ENCODE measurements around the gene ACAA1.
"Not testable (repeated sequence)": the region's sequence is repeated elsewhere in the genome, so short reads cannot be mapped to it uniquely, and the experiment has no call there.

The ACAA1 gene

GRCh38 chr3:38101811-38102443 lies 35.0 kb downstream of the ACAA1 start:
- no peak for DNase-seq (ENCODE audit: low read depth)

- no peak for DNase-seq (ENCODE audit: low read depth)
These were observed 36.4 kb downstream of the ACAA1 start for GRCh38 chr3:38100498-38100897.

DNA sequence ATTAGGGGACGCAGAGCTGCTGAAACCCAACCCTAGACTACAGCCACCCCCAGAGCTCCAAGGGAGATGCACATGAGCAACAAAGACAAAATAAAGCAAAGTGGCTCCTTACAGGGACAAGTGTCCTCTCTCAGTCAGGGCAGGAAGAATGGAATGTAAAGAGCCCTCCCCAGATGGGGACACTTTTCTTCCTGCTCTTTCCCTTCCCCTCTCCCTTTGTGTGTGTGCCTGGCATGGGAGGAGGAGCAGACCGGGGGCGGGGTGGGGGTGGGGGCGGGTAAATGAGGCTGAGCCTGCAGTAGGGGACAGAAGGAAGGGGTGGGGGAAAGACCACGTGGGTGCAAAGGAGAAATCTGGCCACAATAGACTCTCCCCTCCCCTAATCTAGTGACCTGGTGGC lies 37.4 kb downstream of the ACAA1 start:
- DNase-seq (ENCODE audit: low read depth) = no peak

DNA sequence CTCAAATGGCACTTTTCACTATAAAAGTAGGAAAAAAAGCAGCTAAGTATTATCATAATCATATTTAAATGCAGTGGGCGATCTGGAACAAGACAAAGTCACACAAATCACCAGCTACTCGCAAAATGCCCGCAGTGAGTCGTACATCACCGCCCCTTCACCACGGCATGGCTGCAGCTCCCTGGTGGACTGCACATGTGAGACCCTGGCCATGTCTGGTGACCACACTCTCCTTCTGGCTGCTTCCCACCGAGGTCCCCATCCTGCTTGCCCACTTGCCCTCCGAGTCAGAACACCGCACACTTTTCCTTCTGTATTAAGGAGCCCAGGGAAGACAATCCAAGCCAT lies 38.6 kb downstream of the ACAA1 start:
- no peak for DNase-seq (ENCODE audit: low read depth)

DNA sequence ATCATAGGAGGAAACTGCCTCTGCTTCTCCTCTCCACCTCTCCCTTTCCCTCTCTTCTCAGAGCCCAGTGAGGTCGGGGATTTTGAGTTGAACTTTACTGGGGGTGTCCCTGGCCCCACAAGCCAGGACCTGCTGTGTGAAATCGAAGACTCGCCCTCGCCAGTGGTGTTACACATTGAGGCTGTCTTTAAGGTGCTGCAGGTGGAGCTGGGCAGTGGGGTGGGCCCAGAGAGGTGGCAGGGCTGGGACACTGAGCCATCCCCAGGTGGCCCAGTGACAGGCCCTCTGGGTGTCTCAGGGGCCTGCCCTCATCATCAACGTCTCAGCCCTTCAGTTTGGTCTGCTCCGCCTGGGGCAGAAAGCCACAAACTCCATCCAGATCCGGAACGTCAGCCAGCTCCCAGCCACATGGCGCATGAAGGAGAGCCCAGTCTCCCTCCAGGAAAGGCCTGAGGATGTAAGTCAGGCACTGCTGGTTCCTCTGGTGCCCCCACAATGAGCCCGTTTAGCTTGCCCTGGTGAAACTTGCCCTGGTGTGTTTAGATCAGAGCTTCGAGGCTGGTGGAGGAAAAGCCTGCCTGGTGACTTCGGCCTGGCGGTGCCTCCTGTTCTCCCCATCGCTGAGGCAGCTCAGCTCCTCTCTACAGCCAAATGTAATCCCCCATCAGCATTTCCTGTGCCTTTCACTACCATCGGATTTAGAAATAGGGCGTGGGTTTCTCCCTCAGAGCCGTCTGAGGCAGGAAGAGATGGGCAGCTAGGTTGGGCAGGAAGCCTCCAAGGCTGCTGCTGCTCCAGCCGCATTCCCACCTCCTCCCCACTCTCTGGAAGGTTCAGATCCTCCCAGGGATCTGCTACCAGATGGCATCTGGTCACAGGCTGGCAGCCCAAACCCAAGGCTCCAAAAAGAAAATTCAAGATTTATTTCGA lies 39.2 kb downstream of the ACAA1 start:
- DNase-seq (ENCODE audit: low read depth) = no peak

DNA sequence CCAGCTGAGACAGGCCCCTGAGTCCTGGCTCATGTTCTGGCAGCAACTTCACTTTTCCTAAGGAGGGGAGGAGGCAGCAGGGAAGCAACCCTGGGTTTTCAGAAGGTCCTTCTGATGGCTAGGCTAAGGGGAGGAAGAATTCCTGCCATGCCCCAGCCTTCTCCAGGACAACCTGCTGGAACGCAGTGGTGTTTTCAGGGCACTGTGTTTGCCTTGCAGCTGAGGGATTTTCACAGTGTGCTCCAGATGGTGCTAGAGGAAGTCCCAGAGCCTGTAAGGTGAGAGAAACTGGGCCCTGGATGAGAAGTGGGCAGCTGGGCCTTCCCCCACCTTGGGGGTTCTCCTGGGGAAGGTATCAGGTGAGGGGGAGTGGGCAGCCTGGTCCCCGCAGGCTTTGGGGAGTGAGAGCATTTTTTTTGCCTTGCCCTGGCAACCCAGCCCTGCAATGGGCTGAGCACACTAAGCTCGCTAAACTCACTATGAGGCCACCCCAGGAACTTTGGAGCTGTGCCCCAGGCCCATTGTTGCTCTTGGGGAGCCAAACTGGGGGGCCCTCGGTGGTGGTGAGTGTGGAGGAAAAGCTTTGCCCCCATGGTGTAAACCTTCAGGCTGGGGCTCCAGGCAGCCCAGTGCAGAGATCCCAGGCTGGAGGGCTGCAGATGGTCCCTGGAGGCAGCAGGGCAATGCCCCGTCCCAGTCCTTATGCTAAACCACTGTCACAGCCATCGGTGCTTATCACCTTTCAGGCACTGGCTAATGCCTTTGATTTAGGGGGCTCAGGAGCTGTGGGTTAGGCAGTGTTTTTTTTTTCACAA lies 41.1 kb downstream of the ACAA1 start:
- no peak for DNase-seq (ENCODE audit: low read depth)

- DNase-seq (ENCODE audit: low read depth) = no peak
These were observed 41.9 kb downstream of the ACAA1 start for GRCh38 chr3:38094999-38095398.

DNA sequence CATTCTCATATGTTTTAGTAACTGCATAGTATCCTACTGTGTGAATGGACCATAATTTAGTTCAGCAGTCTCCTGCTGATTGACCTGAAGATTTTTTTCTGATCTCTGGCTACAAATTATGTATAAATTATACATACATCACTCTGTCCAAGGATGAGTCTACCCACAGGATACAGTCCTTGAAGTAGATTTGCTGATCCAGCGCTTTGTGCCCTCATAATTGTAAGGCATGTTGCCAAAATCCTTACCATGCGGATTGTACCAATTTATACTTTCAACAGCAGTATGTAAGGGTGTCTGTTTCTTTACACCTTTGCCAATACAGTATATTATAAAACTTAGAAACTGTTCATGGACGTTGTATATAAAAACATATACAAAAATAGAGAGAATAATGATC lies 46.5 kb downstream of the ACAA1 start:
- no peak for DNase-seq (ENCODE audit: low read depth)

- DNase-seq (ENCODE audit: low read depth) = no peak
These were observed 47.8 kb downstream of the ACAA1 start for GRCh38 chr3:38089163-38089562.

GRCh38 chr3:38088126-38089078 lies 48.5 kb downstream of the ACAA1 start:
- DNase-seq (ENCODE audit: low read depth) = no peak

DNA sequence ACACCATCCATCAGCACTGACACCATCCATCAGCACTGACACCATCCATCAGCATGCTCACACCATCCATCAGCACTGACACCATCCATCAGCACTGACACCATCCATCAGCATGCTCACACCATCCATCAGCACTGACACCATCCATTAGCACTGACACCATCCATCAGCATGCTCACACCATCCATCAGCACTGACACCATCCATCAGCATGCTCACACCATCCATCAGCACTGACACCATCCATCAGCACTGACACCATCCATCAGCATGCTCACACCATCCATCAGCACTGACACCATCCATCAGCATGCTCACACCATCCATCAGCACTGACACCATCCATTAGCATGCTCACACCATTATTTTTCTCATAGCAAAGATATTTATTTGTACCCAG lies 49.6 kb downstream of the ACAA1 start:
- DNase-seq (ENCODE audit: low read depth) = not testable (repeated sequence)

DNA sequence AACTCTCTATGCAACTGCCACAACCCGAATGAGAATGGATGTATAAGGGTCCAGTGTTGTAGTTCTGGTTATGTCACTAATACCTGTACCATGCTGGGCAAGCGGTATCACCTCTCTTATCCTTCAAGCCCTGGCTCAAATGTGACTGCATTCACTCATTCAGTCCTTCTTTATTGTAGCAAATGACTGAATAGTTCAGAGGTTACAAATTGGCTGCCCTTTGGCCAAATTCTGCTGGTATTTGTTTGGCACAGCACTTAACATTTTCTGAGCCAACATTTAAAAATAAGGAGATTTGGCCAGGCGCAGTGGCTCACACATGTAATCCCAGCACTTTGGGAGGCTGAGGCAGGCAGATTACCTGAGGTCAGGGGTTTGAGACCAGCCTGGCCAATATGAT lies 50.4 kb downstream of the ACAA1 start:
- DNase-seq (ENCODE audit: low read depth) = no peak

DNA sequence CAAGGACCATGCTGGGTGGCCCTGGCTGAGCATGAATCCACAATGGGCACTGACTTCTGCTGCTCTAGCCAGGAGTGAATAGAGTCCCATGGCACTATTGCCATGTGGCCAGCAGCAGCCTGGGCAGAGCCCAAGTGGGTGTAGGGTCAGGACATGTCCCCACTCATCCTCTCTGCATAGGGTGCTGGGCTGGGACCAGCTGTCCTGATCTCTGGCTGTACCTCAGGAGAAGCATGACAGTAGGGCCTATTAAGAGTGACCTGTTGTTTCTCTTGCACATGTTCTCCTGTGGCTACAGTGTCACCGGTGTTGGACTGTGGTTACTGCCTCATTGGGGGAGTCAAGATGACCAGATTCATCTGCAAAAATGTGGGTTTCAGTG lies 51.0 kb downstream of the ACAA1 start:
- DNase-seq (ENCODE audit: low read depth) = no peak

DNA sequence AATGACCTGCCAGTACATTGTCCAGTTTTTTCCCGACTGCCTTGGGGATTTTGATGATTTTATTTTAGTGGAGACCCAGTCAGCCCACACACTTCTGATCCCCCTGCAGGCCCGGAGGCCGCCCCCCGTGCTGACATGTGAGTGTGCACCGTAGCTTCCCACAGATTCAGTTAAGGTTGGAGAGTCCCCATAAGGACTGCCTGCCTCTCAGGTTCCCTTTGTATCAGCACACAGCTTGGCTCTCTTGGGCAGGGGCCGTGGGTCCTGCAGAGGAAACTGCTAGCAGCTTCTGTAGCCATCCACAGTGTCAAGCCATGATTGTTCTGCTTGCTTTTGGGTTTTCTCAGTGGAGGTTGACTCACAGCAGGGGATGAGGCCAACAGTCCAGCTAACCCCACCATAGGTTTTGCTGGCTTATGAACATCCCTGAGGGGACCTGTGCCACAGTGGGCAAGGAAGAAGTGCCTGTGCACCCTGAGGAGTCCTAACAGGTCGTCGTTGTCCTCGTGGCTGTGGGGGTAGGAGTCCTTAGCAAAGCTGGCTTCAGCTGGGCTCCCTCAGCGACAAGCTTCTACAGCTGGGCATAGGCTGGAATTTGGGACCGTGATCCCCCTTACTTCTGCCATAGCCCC lies 51.5 kb downstream of the ACAA1 start:
- DNase-seq (ENCODE audit: low read depth) = no peak

DNA sequence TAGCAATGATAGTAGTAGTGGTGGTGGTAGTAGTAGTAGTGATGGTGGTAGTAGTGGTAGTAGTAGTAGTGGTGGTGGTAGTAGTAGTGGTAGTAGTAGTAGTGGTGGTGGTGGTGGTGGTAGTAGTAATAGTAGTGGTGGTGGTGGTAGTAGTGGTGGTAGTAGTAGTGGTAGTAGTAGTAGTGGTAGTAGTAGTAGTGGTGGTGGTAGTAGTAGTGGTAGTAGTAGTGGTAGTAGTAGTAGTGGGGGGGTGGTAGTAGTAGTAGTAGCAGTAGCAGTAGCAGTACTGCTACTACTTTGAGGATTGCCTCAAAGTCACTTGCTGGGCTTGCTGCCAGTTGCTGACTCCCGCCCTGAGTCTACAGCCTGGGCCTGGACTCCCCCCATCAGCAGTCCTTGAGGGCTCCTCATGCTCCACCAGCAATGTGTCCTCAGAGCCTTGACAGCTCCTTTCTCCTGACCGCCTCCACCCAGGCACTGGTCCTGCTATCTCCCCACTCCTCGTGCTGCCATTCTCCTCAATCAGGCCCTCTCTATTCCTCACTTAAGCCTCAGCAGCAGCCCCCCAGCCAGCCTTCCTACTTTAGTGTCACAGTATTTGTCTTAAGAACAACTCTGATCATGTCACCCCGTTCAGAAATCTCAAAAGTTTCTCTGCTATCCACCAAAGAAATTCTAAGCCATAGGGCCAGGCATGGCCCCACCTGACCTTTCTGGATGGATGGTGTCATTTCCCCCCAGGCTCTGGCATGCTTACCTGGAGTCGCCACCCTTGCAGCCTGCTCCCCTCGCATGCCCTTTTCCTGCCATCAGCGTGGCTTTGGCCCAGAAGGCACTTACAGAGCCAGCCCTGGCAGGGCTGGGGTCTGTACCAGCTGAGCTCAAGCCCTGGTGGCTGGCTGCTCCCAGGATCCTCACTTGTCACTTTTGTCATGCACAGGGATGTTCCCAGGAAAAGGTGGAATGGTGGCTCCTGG lies 52.3 kb downstream of the ACAA1 start:
- no peak for DNase-seq (ENCODE audit: low read depth)

GRCh38 chr3:38083871-38084333 lies 53.0 kb downstream of the ACAA1 start:
- DNase-seq (ENCODE audit: low read depth) = no peak

DNA sequence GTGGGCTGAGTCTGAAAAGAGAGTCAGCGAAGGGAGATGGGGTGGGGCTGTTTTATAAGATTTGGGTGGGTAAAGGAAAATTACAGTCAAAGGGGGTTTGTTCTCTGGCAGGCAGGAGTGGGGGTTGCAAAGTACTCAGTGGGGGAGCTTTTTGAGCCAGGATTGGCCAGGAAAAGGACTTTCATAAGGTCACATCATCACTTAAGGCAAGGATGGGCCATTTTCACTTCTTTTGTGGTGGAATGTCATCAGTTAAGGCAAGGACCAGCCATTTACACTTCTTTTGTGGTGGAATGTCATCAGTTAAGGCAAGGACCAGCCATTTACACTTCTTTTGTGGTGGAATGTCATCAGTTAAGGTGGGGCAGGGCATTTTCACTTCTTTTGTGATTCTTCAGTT lies 53.7 kb downstream of the ACAA1 start:
- not testable (repeated sequence) for DNase-seq (ENCODE audit: low read depth)

- DNase-seq (ENCODE audit: low read depth) = not testable (repeated sequence)
These were observed 54.6 kb downstream of the ACAA1 start for GRCh38 chr3:38082296-38082695.

DNA sequence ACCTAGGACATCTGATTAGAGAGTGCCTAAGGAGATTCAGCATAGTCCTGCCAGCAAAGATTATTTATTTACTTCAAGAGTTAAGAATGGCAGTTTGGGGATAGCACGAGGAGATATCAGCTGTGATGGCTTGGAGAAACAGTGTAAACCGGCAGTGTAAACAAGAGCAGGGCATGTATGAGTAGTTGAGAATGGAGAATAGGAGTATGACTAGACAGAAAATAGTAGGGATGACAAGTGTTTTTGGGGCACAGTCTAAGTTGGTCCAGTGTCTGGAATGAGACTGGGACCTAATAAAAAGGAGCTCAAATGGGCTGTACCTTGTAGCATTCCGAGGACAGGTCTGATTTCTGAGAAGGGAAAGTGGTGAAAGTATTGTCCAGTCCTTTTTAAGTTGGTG lies 59.9 kb downstream of the ACAA1 start:
- DNase-seq (ENCODE audit: low read depth) = not testable (repeated sequence)

Data from non-pigmented ciliary epithelial cell (primary cell).